PC-9 (cell line): ENCODE results near the gene DYNLT2B.

Experiments
- EZH2 ChIP-seq: fragments of 200-600 bp; sonication (generic); IDR thresholded peaks from 2 replicates; pipeline ENCODE4 v1.8.0; 2017; ENCODE audit warnings: antibody characterized with exemption, low read depth
- TF ChIP-seq, protein P1 (sequence below): fragments of 200-600 bp; sonication (generic); conservative IDR thresholded peaks from 2 replicates; pipeline ENCODE4 v1.6.1; 2017; ENCODE audit warnings: mixed run types, antibody characterized with exemption, mild to moderate bottlenecking, moderate library complexity

GRCh38 chr3:196339044-196339443, 21.0 kb upstream of the DYNLT2B start:
- TF ChIP-seq, protein P1, sequence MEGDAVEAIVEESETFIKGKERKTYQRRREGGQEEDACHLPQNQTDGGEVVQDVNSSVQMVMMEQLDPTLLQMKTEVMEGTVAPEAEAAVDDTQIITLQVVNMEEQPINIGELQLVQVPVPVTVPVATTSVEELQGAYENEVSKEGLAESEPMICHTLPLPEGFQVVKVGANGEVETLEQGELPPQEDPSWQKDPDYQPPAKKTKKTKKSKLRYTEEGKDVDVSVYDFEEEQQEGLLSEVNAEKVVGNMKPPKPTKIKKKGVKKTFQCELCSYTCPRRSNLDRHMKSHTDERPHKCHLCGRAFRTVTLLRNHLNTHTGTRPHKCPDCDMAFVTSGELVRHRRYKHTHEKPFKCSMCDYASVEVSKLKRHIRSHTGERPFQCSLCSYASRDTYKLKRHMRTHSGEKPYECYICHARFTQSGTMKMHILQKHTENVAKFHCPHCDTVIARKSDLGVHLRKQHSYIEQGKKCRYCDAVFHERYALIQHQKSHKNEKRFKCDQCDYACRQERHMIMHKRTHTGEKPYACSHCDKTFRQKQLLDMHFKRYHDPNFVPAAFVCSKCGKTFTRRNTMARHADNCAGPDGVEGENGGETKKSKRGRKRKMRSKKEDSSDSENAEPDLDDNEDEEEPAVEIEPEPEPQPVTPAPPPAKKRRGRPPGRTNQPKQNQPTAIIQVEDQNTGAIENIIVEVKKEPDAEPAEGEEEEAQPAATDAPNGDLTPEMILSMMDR, result no peak
- no peak for TF ChIP-seq EZH2
